Kidney (tissue), 14 donors: ENCODE measurements around the gene APOE. TPM values are rescaled to one million over a fixed set of nuclear protein-coding genes. Genes with fewer than 3 reads are reported as not detected.

Experiments used
- DNase-seq, 5 donors: peaks; one replicate each; pipeline ENCODE4 v3.0.0-alpha.2; 2013 to 2020
- FAIRE-seq: peaks from 2 replicates; lab custom pipeline; 2012; peaks lifted over from hg19 to GRCh38; lab: Jason Lieb, UNC
- H3K27ac ChIP-seq, 2 donors: one replicate each; pipeline ENCODE4 v1.7.0; 2013; ENCODE audit warnings: low read depth in 2 of 2, low read length in 2 of 2, inconsistent platforms in 1 of 2
- H3K27me3 ChIP-seq: one replicate; pipeline ENCODE4 v1.7.1; 2013; ENCODE audit warnings: low read length, inconsistent platforms; ENCODE audit not compliant: control insufficient read depth, insufficient read depth
- H3K36me3 ChIP-seq, 3 donors: one replicate each; pipeline versions ENCODE4 v1.7.0 to v1.7.1; 2013; ENCODE audit warnings: low read length in 3 of 3, control low read depth in 1 of 3, inconsistent platforms in 1 of 3; ENCODE audit not compliant: insufficient read depth in 3 of 3, control insufficient read depth in 2 of 3
- H3K4me1 ChIP-seq, 3 donors: one replicate each; pipeline versions ENCODE4 v1.7.0 to v1.7.1; 2013; ENCODE audit warnings: low read length in 3 of 3, inconsistent platforms in 1 of 3, low read depth in 1 of 3; ENCODE audit not compliant: control insufficient read depth in 2 of 3, insufficient read depth in 2 of 3
- H3K4me3 ChIP-seq, 3 donors: one replicate each; pipeline versions ENCODE4 v1.7.0 to v1.8.1; 2013; ENCODE audit warnings: low read length in 3 of 3, control low read depth in 1 of 3, inconsistent platforms in 1 of 3
- H3K9ac ChIP-seq, 3 donors: one replicate each; pipeline versions ENCODE4 v1.7.0 to v1.7.1; 2013; ENCODE audit warnings: low read length in 3 of 3, control low read depth in 1 of 3, inconsistent platforms in 1 of 3
- H3K9me3 ChIP-seq, 3 donors: one replicate each; pipeline versions ENCODE4 v1.7.0 to v1.7.1; 2013; ENCODE audit warnings: low read length in 3 of 3, control low read depth in 1 of 3, inconsistent platforms in 1 of 3; ENCODE audit not compliant: control insufficient read depth in 2 of 3, insufficient read depth in 1 of 3
- CTCF ChIP-seq: IDR thresholded peaks from 3 replicates; pipeline ENCODE4 v1.5.1; 2012; ENCODE audit warnings: mild to moderate bottlenecking, moderate library complexity, borderline replicate concordance; ENCODE audit not compliant: insufficient read depth; ENCODE audit errors: extremely low read depth
- intact Hi-C: fragments of 100-400 bp; cut with DNase I; formaldehyde crosslinking; loops from one replicate; pipeline ENCODE4 v1.11.1; 2022
- polyA plus RNA-seq: library from polyadenylated mRNA; stranded (reverse); fragments of 350-450 nt; fragmentation: Illumina TruSeq; extraction: RNeasy Lipid Tissue Mini Kit (QIAGEN cat#74804); gene quantifications from one replicate; pipeline ENCODE4 v1.2.3, GENCODE V29; 2014; ENCODE audit warnings: low read depth, low replicate concordance; ENCODE audit not compliant: insufficient read depth
- total RNA-seq: library from RNA; stranded (reverse); fragmentation: NEBNext Ultra II Directional; extraction: Animal tissue kit (Norgen Biotek cat#: 25700); gene quantifications from one replicate; pipeline ENCODE4 v1.2.1, GENCODE V29; 2021
- donor health status: control.
- donor health status: control.
- donor health status: control.
- donor health status: control.
- donor health status: control.
- donor health status: DM: yes; HTN: yes; CAD: no.
- donor health status: Normal renal cell carcinoma (clear cell type).

The APOE gene
- total and polyA plus RNA-seq, 2 donors from 2014 or later = 122 to 2,837 TPM

GRCh38 chr19:44948763-44949374 is 43.3 kb downstream of the APOE start:
- no peak for FAIRE-seq
- intact Hi-C loops = no loop called here
- TF ChIP-seq CTCF = no peak
- H3K4me3 ChIP-seq = no peak overlapping the region
- H3K9me3 ChIP-seq = no peaks in the 10 kb centered on the region
- DNase-seq = no peak
- H3K9ac ChIP-seq = no peak overlapping the region
- H3K27me3 ChIP-seq = no peaks in the 10 kb centered on the region
- peaks cover 0 to 6% (median 5%) of the 10 kb centered on the region in 3 donors for H3K4me1 ChIP-seq
- no peaks in the 10 kb centered on the region for H3K36me3 ChIP-seq
- H3K27ac ChIP-seq = no peak overlapping the region

- DNase-seq (no peak), FAIRE-seq (no peak)
- H3K4me1 ChIP-seq = peaks cover 0 to 11% (median 5%) of the 10 kb centered on the region in 3 donors
- no peaks in the 10 kb centered on the region for H3K9me3 ChIP-seq
- no peaks in the 10 kb centered on the region for H3K36me3 ChIP-seq
- no peak overlapping the region for H3K4me3 ChIP-seq
- intact Hi-C loops = no loop called here
- no peak overlapping the region for H3K27ac ChIP-seq
- H3K9ac ChIP-seq = no peak overlapping the region
- no peaks in the 10 kb centered on the region for H3K27me3 ChIP-seq
- no peak for TF ChIP-seq CTCF
Observed at GRCh38 chr19:44949550-44949949, 44.0 kb downstream of the APOE start.

GRCh38 chr19:44951179-44952159 is 45.9 kb downstream of the APOE start:
- no peaks in the 10 kb centered on the region for H3K36me3 ChIP-seq
- H3K9me3 ChIP-seq = no peaks in the 10 kb centered on the region
- no peaks in the 10 kb centered on the region for H3K27me3 ChIP-seq
- H3K4me1 ChIP-seq = peaks cover 0 to 18% (median 10%) of the 10 kb centered on the region in 3 donors
- no peak overlapping the region for H3K4me3 ChIP-seq
- peak; percentile 79 for TF ChIP-seq CTCF
- FAIRE-seq (no peak), DNase-seq (peak in 4 of 5 donors; percentile 68 to 94 (median 78))
- H3K9ac ChIP-seq = peak overlapping the region in 1 of 3 donors; percentile 7
- no peak overlapping the region for H3K27ac ChIP-seq
- intact Hi-C loops = loop anchor here (5.0 kb wide), 1 partner anchor 44 kb away; the partner anchor contains the start of gene APOE
